H1 (cell line): ENCODE measurements around the gene SCAMP4. TPM values are rescaled to one million over a fixed set of nuclear protein-coding genes. Genes with fewer than 3 reads are reported as not detected.

Source experiments
- CTCF ChIA-PET: fragments of 300-600 bp; sonication (Branson Sonifier 250); formaldehyde crosslinking; loops from one replicate; lab custom pipeline; 2021; ENCODE audit not compliant: partially characterized antibody; lab: Charles Lee
- POLR2A ChIA-PET: fragments of 300-600 bp; sonication (Branson Sonifier 250); formaldehyde crosslinking; loops from one replicate; lab custom pipeline; 2021; ENCODE audit warnings: inconsistent platforms; ENCODE audit not compliant: partially characterized antibody; lab: Charles Lee
- DNase-seq, 2 experiments: peaks; one replicate each; pipeline versions ENCODE4 v3.0.0 to v3.0.0-alpha.2; 2010 to 2022; ENCODE audit warnings: low spot score in 2 of 2, low read depth in 1 of 2, mixed read lengths in 1 of 2
- FAIRE-seq: peaks from 2 replicates; lab custom pipeline; 2011; peaks lifted over from hg19 to GRCh38; lab: Jason Lieb, UNC
- H2AFZ ChIP-seq: 2 replicates; pipeline ENCODE4 v1.8.1; 2012; ENCODE audit warnings: low read length, inconsistent platforms
- H2AK5ac ChIP-seq: 2 replicates; pipeline ENCODE4 v1.6.1; 2013; ENCODE audit warnings: low read depth, low read length
- H2BK120ac ChIP-seq: replicated peaks from 2 replicates; pipeline ENCODE3; 2013; ENCODE audit warnings: low read depth, low read length, inconsistent platforms
- H2BK12ac ChIP-seq: 2 replicates; pipeline ENCODE4 v1.6.1; 2013; ENCODE audit warnings: low read depth, low read length
- H2BK15ac ChIP-seq: 2 replicates; pipeline ENCODE4 v1.6.1; 2013; ENCODE audit warnings: low read length
- H2BK20ac ChIP-seq: 2 replicates; pipeline ENCODE4 v1.6.1; 2013; ENCODE audit warnings: low read length
- H2BK5ac ChIP-seq: 2 replicates; pipeline ENCODE4 v1.6.1; 2013; ENCODE audit warnings: low read depth, low read length
- H3K14ac ChIP-seq: 2 replicates; pipeline ENCODE4 v1.6.1; 2013; ENCODE audit warnings: inconsistent platforms; ENCODE audit not compliant: insufficient read length
- H3K18ac ChIP-seq: 2 replicates; pipeline ENCODE4 v1.6.1; 2013; ENCODE audit warnings: low read length; ENCODE audit errors: extremely low read depth
- H3K23ac ChIP-seq: 2 replicates; pipeline ENCODE4 v1.6.1; 2013; ENCODE audit warnings: inconsistent platforms; ENCODE audit not compliant: insufficient read length
- H3K23me2 ChIP-seq: 2 replicates; pipeline ENCODE4 v1.6.1; 2013; ENCODE audit warnings: low read depth, low read length
- H3K27ac ChIP-seq: 2 replicates; pipeline ENCODE4 v1.6.1; 2011; ENCODE audit warnings: low read depth, low read length, inconsistent platforms
- H3K27me3 ChIP-seq, 4 experiments: replicated peaks in 1 of 4; 1 replicate in 1 of 4; 2 replicates in 3 of 4; pipeline versions ENCODE4 v1.6.1 to v1.8.1; 2011 to 2013; ENCODE audit warnings: low read length in 3 of 4, mild to moderate bottlenecking in 3 of 4, inconsistent platforms in 2 of 4, mixed read lengths in 2 of 4, moderate library complexity in 1 of 4; ENCODE audit not compliant: control insufficient read depth in 3 of 4, insufficient read depth in 3 of 4; ENCODE audit errors: extremely low read depth in 1 of 4
- H3K36me3 ChIP-seq, 4 experiments: 2 replicates each; pipeline versions ENCODE4 v1.6.1 to v1.8.1; 2011 to 2013; ENCODE audit warnings: mild to moderate bottlenecking in 4 of 4, low read length in 3 of 4, moderate library complexity in 2 of 4, control low read depth in 1 of 4, inconsistent platforms in 1 of 4; ENCODE audit not compliant: insufficient read depth in 4 of 4, control insufficient read depth in 2 of 4
- H3K4ac ChIP-seq: replicated peaks from 2 replicates; pipeline ENCODE3; 2013; ENCODE audit warnings: low read length, low read depth, mixed read lengths, inconsistent platforms; ENCODE audit not compliant: insufficient read length
- H3K4me1 ChIP-seq, 4 experiments: replicated peaks in 1 of 4; 1 replicate in 1 of 4; 2 replicates in 3 of 4; pipeline versions ENCODE4 v1.6.1 to v1.8.1; 2011 to 2013; ENCODE audit warnings: low read length in 3 of 4, inconsistent platforms in 2 of 4, mixed read lengths in 1 of 4; ENCODE audit not compliant: insufficient read depth in 4 of 4, control insufficient read depth in 3 of 4
- H3K4me2 ChIP-seq, 2 experiments: 2 replicates each; pipeline versions ENCODE4 v1.6.1 to v1.8.1; 2011 to 2013; ENCODE audit warnings: low read depth in 2 of 2, low read length in 2 of 2, control low read depth in 1 of 2, inconsistent platforms in 1 of 2, mild to moderate bottlenecking in 1 of 2; ENCODE audit not compliant: insufficient read depth in 1 of 2
- H3K4me3 ChIP-seq, 4 experiments: fragments of 200-600, 300-600 bp in 1 of 4; sonication (generic), shearing (Covaris generic), sonication (Bioruptor Twin) in 1 of 4; 2 replicates each; pipeline versions ENCODE4 v1.5.1 to v1.8.1; 2011 to 2016; ENCODE audit warnings: low read length in 4 of 4, low read depth in 3 of 4, control low read depth in 2 of 4, inconsistent platforms in 2 of 4, mild to moderate bottlenecking in 2 of 4, mixed read lengths in 1 of 4, moderate library complexity in 1 of 4; ENCODE audit not compliant: insufficient read depth in 2 of 4; ENCODE audit errors: extremely low read depth in 1 of 4
- H3K56ac ChIP-seq: replicated peaks from 2 replicates; pipeline ENCODE3; 2013; ENCODE audit warnings: low read depth, mild to moderate bottlenecking, mixed read lengths, low read length, inconsistent platforms; ENCODE audit not compliant: insufficient read length
- H3K79me1 ChIP-seq: 2 replicates; pipeline ENCODE4 v1.6.1; 2013; ENCODE audit warnings: low read depth, low read length, control low read depth
- H3K79me2 ChIP-seq, 2 experiments: 2 replicates each; pipeline versions ENCODE4 v1.6.1 to v1.8.1; 2012 to 2013; ENCODE audit warnings: low read length in 2 of 2, mild to moderate bottlenecking in 2 of 2, inconsistent platforms in 1 of 2; ENCODE audit not compliant: insufficient read depth in 2 of 2, control insufficient read depth in 1 of 2
- H3K9ac ChIP-seq, 4 experiments: replicated peaks in 1 of 4; 1 replicate in 1 of 4; 2 replicates in 3 of 4; pipeline versions ENCODE4 v1.6.1 to v1.8.1; 2011 to 2013; ENCODE audit warnings: low read depth in 3 of 4, low read length in 3 of 4, control low read depth in 2 of 4, mild to moderate bottlenecking in 2 of 4, moderate library complexity in 2 of 4, inconsistent platforms in 1 of 4; ENCODE audit errors: extremely low read depth in 1 of 4
- H3K9me3 ChIP-seq, 2 experiments: 2 replicates each; pipeline versions ENCODE4 v1.6.1 to v1.8.1; 2012 to 2013; ENCODE audit warnings: mild to moderate bottlenecking in 2 of 2, moderate library complexity in 2 of 2, control low read depth in 1 of 2, inconsistent platforms in 1 of 2, low read depth in 1 of 2, low read length in 1 of 2, mixed read lengths in 1 of 2; ENCODE audit not compliant: insufficient read depth in 2 of 2
- H4K20me1 ChIP-seq, 2 experiments: replicated peaks in 1 of 2; 2 replicates each; pipeline versions ENCODE3 to v1.8.1; 2011 to 2013; ENCODE audit warnings: inconsistent platforms in 2 of 2, low read length in 2 of 2, mild to moderate bottlenecking in 1 of 2; ENCODE audit not compliant: insufficient read depth in 2 of 2, control insufficient read depth in 1 of 2
- H4K5ac ChIP-seq: 2 replicates; pipeline ENCODE4 v1.6.1; 2013; ENCODE audit warnings: low read length, low read depth, mixed read lengths, inconsistent platforms; ENCODE audit not compliant: insufficient read length
- H4K8ac ChIP-seq: 2 replicates; pipeline ENCODE4 v1.8.0; 2013; ENCODE audit warnings: mild to moderate bottlenecking, moderate library complexity, low read length, inconsistent platforms; ENCODE audit not compliant: insufficient read depth; ENCODE audit errors: extremely low read depth
- H4K91ac ChIP-seq: replicated peaks from 2 replicates; pipeline ENCODE3; 2013; ENCODE audit warnings: low read length, mixed read lengths, inconsistent platforms; ENCODE audit not compliant: insufficient read length
- ASH2L ChIP-seq: fragments of 200-600, 300-600 bp; sonication (generic); IDR thresholded peaks from one replicate; pipeline ENCODE4 v1.7.1; 2017; ENCODE audit warnings: low read length
- EGR1 ChIP-seq: IDR thresholded peaks from 2 replicates; pipeline ENCODE4 v1.6.1; 2011; ENCODE audit warnings: low read depth, low read length, borderline replicate concordance
- EZH2 ChIP-seq: fragments of 200-600 bp; sonication (generic); IDR thresholded peaks from 2 replicates; pipeline ENCODE4 v1.7.1; 2012; ENCODE audit warnings: low read depth, mild to moderate bottlenecking, moderate library complexity, low read length, inconsistent platforms; ENCODE audit not compliant: severe bottlenecking
- HDAC6 ChIP-seq: IDR thresholded peaks from one replicate; pipeline ENCODE4 v1.7.1; 2012; ENCODE audit warnings: low read depth, mild to moderate bottlenecking, inconsistent platforms, low read length, moderate library complexity
- JUN ChIP-seq: IDR thresholded peaks from 2 replicates; pipeline ENCODE4 v1.6.1; 2011; ENCODE audit warnings: low read depth, mild to moderate bottlenecking, improper control_type of control experiment, low read length
- POLR2A ChIP-seq, 2 experiments: IDR thresholded peaks; 1 replicate in 1 of 2; 2 replicates in 1 of 2; pipeline ENCODE4 v1.6.1; 2011; ENCODE audit warnings: low read depth in 2 of 2, low read length in 2 of 2, mild to moderate bottlenecking in 2 of 2; ENCODE audit errors: control extremely low read depth in 1 of 2
- POU5F1 ChIP-seq: IDR thresholded peaks from 2 replicates; pipeline ENCODE4 v1.6.1; 2011; ENCODE audit warnings: low read depth, mild to moderate bottlenecking, low read length, moderate library complexity
- RXRA ChIP-seq: IDR thresholded peaks from 2 replicates; pipeline ENCODE4 v1.6.1; 2011; ENCODE audit warnings: low read depth, mild to moderate bottlenecking, low read length, moderate library complexity; ENCODE audit not compliant: insufficient read depth
- SIRT6 ChIP-seq: IDR thresholded peaks from one replicate; pipeline ENCODE4 v1.7.1; 2012; ENCODE audit warnings: low read length, inconsistent platforms
- SUZ12 ChIP-seq: fragments of 200-600 bp; sonication (generic); IDR thresholded peaks from 2 replicates; pipeline ENCODE4 v1.6.1; 2012; ENCODE audit warnings: mild to moderate bottlenecking, inconsistent platforms, low read length, moderate library complexity, mixed read lengths
- TBP ChIP-seq: IDR thresholded peaks from 2 replicates; pipeline ENCODE4 v1.6.1; 2011; ENCODE audit warnings: low read depth, low read length, improper control_type of control experiment
- TCF12 ChIP-seq: IDR thresholded peaks from 2 replicates; pipeline ENCODE4 v1.6.1; 2011; ENCODE audit warnings: low read depth, mild to moderate bottlenecking, low read length
- WGBS, 2 experiments: shearing (Covaris generic) in 1 of 2; methylation state at CpG; one replicate each; pipeline versions ENCODE4 v1.1.6 to v1.1.7; 2013 to 2015; ENCODE audit warnings: low lambda C conversion rate in 2 of 2, mixed read lengths in 2 of 2, inconsistent platforms in 1 of 2, low coverage in 1 of 2, missing lambda C conversion rate in 1 of 2; ENCODE audit not compliant: insufficient replicate concordance in 2 of 2, insufficient coverage in 1 of 2, insufficient read length in 1 of 2; ENCODE audit errors: extremely low coverage in 1 of 2, missing lambda C conversion rate in 1 of 2; 5-methylcytosine and 5-hydroxymethylcytosine counted together
- polyA plus RNA-seq, 7 experiments: library from polyadenylated mRNA; depleted of rRNA in 3 of 7; stranded (reverse) in 5 of 7; unstranded in 2 of 7; fragments of >200 nt in 5 of 7; fragments of 200-250 nt in 2 of 7; gene quantifications; 1 replicate in 5 of 7; 2 replicates in 1 of 7; 4 replicates in 1 of 7; pipeline versions ENCODE4 v1.2.1 to v1.2.3, GENCODE V29; 2011 to 2013; ENCODE audit warnings: missing spikeins in 2 of 7, mixed read lengths in 2 of 7
- total RNA-seq: library from RNA; stranded (reverse); fragmentation: NEBNext Ultra II Directional; extraction: Animal tissue kit (Norgen Biotek cat#: 25700); gene quantifications from 2 replicates; pipeline ENCODE4 v1.2.1, GENCODE V29; 2021
- TF ChIP-seq, protein P1 (sequence below): IDR thresholded peaks from 2 replicates; pipeline ENCODE4 v1.6.1; 2011; ENCODE audit warnings: low read length, improper control_type of control experiment

SCAMP4 gene
- total and polyA plus RNA-seq, 2 of the 8 experiments (the other 6 are each of a cell fraction or from before 2014, with no cell fraction given), result 17.1 to 61.4 TPM

DNA sequence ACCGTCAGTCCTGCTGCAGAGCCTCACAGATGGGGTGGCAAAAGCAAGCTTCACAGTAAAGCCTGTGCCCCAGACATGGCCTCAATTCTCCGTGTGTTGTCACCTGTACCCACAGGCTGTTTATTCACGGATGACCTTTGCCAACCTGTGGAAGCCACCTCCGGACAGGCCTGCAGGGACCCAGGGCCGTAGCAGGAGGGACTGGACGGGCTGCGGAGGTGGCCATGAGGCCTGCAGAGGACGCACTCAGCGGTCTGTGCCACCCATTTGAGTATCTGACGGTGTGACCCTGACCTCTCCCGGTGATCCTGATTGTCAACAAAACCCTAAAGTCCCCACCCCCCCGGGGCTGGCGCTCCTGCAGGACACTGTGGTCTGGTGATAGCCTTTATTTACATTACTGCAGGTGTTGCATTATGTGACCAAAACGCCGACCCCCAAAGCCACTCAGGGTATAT is 34.0 kb upstream of the SCAMP4 start:
- Histone ChIP-seq H3K79me2 (peaks cover 0 to 33% of the 10 kb centered on the region in 2 experiments; a peak in 3 of 4 replicates), H2BK5ac (no peak overlapping the region), H3K27me3 (no peaks in the 10 kb centered on the region), H3K9ac (no peak overlapping the region), H3K56ac (no peak overlapping the region), H3K4ac (no peak overlapping the region), H4K91ac (no peak overlapping the region), H3K14ac (no peak overlapping the region), H3K18ac (no peak overlapping the region), H4K8ac (no peak overlapping the region), H4K20me1 (peaks cover 2 to 9% of the 10 kb centered on the region in 2 experiments), H4K5ac (no peak overlapping the region), H2BK20ac (no peak overlapping the region), H2AFZ (no peak overlapping the region), H3K4me3 (no peak overlapping the region), H2BK120ac (no peak overlapping the region), H3K36me3 (no peaks in the 10 kb centered on the region), H2BK15ac (no peak overlapping the region), H3K79me1 (peaks cover 4% of the 10 kb centered on the region), H3K23ac (no peak overlapping the region), H3K27ac (no peak overlapping the region), H2BK12ac (no peak overlapping the region), H3K9me3 (no peaks in the 10 kb centered on the region), H3K23me2 (peaks cover 7% of the 10 kb centered on the region), H2AK5ac (no peak overlapping the region), H3K4me2 (no peak overlapping the region), H3K4me1 (peaks cover 0 to 7% (median under 1%) of the 10 kb centered on the region in 4 experiments; a peak in 5 of 7 replicates)
- 94% methylated on average over 15 of the region's 15 CpGs; no CpG with 5 or more reads in 1 of the 2 experiments for WGBS, 2 experiments
- POLR2A ChIA-PET, result interaction anchor here (1.2 kb wide), 1 partner anchor 36 kb away, joined by 3 read pairs; no protein-coding TSS in a partner anchor
- DNase-seq (no peak), FAIRE-seq (no peak)
- TF ChIP-seq ASH2L (no peak), SUZ12 (no peak), EGR1 (no peak), SIRT6 (no peak), TBP (no peak), JUN (no peak), POU5F1 (no peak), RXRA (no peak), POLR2A (IDR thresholded peaks at IDR 0.05; ENCODE audit: control extremely low read depth in 1 of 2, low read depth in 2 of 2, low read length in 2 of 2) (no peak), HDAC6 (no peak), TCF12 (no peak), EZH2 (no peak)
- TF ChIP-seq, protein P1, sequence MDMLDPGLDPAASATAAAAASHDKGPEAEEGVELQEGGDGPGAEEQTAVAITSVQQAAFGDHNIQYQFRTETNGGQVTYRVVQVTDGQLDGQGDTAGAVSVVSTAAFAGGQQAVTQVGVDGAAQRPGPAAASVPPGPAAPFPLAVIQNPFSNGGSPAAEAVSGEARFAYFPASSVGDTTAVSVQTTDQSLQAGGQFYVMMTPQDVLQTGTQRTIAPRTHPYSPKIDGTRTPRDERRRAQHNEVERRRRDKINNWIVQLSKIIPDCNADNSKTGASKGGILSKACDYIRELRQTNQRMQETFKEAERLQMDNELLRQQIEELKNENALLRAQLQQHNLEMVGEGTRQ, result no peak
- CTCF ChIA-PET, result interaction anchor here (0.6 kb wide), 1 partner anchor 44 kb away, joined by 4 read pairs; no protein-coding TSS in a partner anchor
